Cerebellar nuclear complex (tissue), 1 donor: ENCODE measurements around the gene LPCAT3.

ENCODE experiments used
- DNase-seq, 2 experiments: peaks; one replicate each; lab custom pipeline; 2025; lab: John Stamatoyannopoulos, UW

LPCAT3 gene

GRCh38 chr12:6963791-6964413 lies 54.4 kb downstream of the LPCAT3 start:
- DNase-seq: no peak

DNA sequence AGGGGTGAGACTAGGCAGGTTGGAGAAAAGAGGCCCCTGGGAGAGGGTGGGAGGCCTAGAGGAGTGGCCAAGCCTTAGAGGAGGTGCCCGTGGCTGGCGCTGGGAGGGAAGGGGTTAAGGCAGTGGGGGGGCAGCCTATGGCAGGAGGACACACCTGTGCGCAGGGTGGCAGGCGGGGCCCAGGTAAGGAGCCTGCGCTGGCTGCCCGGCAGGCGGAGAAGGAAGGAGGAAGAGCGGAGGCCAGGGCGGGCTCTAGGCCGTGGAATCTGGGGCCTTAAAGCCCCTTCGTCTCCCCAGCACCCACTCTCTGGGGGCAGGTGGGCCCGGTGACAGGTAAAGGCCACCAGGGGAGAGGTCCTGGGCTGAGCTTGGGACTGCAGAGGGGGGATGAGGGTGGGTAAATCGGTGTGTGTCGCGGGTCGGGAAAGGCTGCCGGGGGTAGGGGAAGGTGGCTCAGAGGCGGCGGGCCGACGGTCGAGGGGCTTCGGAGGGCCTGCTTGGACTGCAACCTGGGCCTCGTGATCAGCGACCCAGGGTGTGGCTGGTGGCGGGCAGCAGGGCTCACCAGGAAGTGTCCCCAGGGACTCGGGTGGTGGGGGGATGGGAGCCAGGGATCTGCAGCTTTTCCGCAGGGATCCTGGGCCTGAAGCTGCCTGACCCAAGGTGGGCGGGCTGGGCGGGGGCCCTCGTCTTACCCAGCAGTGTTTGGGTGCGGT lies 55.1 kb downstream of the LPCAT3 start:
- DNase-seq: no peak

DNA sequence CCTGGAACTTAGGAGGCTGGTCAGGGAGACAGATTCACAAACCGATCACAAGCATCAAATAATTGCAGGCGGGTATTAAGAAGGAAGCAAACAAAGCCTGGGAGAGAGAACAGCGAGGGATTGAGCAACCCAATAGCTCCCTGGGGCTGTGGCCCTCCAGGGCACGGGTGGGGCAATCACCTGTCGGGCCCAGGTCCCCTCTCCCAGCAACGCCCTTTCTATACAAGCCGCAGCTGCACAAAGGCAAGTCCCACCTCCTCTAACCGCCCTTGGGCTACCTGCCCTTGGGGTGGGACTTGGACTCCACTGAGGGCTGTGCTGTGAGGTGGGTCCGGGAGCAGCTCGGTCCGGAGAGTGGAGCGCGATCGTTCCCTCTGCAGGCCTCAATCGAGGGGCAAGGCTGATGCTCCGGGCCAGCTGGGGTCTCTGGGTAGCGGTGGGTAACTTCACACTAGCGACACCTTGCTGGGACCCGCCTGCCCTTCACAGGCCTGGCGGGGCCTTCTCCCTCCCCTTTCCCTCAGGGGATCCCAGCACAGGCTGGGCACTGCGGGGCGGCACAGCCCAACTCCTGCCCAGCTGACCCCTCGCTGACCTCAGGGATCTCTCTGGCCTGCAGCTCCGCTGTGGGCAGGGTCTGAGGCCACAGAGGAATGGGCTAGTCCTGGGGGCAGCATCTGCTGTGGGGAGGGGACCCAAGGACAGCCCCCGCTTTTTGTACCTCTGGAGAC lies 55.8 kb downstream of the LPCAT3 start:
- no peak for DNase-seq

DNA sequence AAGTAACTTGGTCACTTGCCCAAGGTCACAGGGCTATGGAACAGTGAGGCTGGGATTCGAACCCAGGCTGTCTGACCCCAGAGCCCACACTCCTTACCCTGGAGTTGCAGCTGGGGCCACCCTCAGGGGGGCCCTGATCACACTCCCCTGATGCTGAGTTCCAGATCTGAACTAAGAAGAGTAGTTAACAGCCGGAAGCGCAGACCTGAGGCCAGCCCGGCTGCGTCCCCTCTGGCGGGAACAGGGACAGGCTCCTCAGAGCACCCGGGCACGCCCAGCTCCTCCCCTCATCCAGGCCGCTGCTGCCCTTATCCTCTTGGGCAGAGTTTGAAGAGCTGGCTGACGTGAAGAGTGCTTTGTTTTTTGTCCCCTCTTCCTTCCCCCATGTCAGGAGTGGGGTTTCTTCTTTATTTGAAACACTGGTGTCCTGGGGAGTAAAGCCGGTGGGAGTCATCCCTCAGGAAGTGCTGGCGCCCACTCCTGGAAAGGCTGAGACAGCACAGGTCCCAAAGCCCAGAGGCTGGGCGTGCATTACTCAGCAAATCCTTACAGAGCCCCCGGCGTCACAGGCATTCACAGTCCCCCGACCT lies 56.5 kb downstream of the LPCAT3 start:
- no peak for DNase-seq

DNA sequence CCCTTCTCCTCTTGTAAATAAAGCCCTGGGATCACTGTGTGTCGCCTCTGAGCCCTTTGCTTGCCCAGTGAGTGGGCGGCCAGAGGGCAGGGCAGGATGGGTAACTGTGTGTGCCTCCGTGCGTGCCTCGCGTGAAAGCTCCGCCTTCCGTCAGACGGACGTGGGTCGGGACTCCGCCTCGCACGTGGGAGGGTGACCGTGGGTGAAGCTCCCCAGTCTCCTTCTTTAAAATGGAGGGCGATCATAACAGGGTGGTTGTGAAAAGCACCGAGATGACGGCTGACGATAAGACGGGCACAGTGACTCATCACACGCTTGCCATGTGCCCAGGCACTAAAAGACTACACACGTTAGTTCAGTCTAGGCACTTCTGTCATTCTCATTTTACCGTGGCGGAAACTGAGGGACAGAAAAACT lies 57.0 kb downstream of the LPCAT3 start:
- DNase-seq: no peak

DNA sequence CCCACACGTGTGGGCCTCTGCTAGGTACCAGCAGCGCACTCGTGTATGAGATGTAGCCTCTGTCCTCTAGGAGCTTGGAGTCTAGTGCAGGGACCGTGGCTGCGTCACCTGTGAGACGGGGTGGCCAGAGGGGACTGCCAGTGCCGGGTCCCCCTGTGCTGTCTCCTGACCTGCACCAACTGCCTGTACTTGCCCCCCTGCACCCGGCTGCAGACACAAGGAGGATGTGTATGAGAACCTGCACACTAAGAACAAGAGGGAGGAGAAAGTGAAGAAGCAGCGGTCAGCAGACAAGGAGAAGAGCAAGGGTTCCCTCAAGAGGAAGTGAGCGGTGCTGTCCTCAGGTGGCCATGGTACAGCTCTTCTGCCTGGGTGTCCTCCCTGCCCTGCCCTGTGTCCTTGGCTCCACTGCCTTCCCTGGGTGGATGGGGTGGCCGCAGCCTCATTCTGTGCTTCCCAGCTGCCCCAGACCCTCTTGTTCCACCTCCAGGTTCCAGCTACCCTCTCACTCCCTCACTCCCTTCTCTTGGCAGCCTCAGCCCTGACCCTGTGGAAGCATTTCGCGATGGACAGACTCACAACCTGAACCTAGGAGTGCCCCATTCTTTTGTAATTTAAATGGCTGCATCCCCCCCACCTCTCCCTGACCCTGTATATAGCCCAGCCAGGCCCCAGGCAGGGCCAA lies 57.5 kb downstream of the LPCAT3 start:
- no peak for DNase-seq

DNA sequence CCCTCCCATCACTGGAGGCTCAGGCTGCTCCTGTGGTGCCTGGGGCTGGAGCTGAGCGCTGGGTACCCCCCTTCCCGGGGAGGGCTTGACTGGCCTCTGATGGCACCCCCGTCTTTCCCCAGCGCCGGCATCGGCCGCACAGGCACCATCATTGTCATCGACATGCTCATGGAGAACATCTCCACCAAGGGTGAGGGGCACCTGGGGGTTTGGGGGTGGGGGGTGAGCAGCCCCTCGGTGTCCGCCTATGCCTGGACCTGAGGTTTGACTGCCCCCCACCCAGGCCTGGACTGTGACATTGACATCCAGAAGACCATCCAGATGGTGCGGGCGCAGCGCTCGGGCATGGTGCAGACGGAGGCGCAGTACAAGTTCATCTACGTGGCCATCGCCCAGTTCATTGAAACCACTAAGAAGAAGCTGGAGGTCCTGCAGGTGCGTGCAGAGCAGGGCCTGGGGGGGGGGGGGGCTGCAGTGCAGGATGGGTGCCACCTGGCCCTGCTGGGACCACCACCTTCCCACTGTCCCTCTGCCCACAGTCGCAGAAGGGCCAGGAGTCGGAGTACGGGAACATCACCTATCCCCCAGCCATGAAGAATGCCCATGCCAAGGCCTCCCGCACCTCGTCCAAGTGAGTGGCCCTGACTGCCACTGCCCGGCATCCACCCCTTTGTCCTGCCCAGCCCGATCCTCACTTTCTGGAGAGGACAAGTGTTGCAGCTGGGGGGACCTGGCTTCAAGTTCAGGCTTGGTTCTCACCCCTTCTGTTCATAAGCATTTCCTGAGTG lies 58.3 kb downstream of the LPCAT3 start:
- no peak for DNase-seq

- DNase-seq: no peak
These were observed 59.0 kb downstream of the LPCAT3 start for GRCh38 chr12:6959058-6959804.

- DNase-seq: no peak
These were observed 59.6 kb downstream of the LPCAT3 start for GRCh38 chr12:6958609-6959057.

GRCh38 chr12:6957741-6958608 lies 60.3 kb downstream of the LPCAT3 start:
- no peak for DNase-seq

DNA sequence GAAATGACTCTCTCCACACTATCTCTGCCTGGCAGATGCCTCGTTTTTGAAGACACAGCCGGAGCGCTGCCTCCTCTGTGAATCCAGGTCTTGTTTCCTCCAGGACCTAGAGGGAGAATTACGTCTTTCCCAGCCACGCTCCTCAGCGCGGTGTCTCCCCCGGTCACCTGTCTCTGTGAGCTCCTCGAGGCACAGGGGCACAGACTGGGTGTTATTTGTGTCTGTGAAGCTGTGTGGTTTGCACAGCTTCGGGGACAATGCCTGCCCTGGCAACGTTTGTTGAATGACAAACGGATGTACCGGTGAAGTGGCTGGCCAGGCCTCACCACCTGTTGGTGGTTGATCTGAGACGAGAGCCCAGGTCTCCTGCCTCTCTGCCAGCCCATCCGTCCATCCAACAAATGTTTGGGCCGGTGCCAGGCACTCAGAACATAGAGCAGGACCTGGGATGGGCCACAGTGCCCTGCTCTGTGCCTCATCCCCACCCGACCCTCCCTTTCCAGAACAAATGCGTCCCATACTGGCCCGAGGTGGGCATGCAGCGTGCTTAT lies 61.0 kb downstream of the LPCAT3 start:
- DNase-seq: no peak

DNA sequence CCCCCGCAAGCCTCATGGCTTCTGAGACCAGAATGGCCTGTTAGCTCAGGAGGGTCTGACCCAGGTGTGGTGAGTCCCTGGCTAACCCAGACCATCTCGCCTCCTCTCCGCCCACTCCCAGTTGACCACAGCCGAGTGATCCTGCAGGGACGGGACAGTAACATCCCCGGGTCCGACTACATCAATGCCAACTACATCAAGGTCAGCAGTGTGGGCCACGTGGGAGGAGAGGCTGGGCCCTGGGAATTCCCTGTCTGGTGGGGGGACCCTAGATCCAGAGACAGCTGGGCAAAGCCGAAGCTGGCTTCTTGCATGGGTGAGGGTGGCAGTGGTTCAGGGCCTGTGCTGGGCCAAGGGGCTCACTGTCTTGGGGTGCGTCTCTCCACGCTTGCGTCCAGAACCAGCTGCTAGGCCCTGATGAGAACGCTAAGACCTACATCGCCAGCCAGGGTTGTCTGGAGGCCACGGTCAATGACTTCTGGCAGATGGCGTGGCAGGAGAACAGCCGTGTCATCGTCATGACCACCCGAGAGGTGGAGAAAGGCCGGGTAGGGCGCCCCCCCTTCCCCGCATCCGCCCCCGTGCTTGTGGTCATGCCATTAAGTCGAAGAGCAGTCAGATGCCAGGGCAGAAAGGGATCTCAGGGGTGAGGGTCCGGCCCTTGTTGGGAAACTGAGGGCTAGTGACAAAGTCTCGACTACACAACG lies 62.1 kb downstream of the LPCAT3 start:
- DNase-seq: no peak

- no peak for DNase-seq
These were observed 62.9 kb downstream of the LPCAT3 start for GRCh38 chr12:6955108-6956020.

DNA sequence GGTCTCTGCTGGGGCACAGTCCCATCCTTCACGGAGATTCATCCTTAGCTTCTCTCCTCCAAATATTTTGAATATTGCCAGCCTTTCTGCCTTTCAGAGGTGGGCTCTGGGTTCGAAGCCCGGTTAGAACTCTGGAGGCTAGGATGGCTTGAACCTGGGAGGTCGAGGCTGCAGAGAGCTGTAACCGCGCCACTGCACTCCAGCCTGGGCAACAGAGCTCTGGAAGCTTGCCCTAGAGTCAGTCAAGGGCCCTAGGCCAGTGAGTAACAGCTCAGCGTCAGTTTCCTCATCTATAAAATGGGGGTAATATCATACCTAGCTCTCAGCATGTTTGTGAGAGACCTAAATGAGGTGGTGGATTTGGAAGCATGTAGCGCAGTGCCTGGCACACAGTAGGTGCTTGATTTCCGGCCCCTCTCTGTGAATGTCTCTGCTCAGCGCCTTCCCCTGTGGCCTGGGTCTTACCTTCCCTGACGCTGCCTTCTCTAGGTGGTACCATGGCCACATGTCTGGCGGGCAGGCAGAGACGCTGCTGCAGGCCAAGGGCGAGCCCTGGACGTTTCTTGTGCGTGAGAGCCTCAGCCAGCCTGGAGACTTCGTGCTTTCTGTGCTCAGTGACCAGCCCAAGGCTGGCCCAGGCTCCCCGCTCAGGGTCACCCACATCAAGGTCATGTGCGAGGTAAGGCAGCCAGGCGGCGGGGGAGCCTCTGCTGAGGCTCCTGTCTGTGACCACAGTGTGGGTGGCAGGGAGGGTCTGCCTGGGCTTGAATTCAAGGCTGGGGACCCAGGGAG lies 63.8 kb downstream of the LPCAT3 start:
- no peak for DNase-seq

- no peak for DNase-seq
These were observed 64.6 kb downstream of the LPCAT3 start for GRCh38 chr12:6953442-6954315.
